ENCODE data around the gene STEAP2.

Gene STEAP2

DNA sequence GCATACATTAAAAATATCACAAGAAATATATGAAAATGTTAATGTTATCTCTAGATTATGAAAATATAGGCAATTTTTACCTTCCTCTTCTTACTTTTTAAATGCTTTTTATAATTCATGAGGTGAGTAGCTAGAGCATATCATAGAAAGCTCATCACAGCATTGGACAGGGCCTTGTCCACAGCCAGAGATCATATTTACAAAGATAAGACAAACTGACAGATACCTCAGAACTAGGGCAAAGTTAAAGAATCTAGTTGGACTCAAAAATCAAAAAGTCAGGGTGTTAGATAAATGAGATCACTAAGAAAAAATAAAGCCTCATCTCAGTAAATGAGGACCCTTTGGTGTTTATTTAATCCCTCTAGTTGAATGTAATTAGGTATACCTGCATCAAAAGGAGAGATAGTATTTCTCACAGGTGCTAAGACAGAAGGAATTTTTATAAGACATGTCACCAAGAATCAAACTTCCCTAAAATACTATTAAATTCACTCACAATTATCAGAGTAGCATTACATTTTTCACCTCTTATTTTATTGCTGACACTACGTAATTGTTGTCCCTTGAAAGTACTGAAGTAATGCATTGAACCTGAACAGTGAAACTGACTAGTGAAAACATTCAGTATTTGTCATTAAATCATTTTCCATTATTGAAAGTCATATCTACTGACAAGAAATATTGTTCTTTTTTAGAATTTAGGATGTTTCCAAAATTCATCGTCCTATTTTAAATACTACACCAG lies 59.1 kb downstream of the STEAP2 start:
- no peak for DNase-seq

DNA sequence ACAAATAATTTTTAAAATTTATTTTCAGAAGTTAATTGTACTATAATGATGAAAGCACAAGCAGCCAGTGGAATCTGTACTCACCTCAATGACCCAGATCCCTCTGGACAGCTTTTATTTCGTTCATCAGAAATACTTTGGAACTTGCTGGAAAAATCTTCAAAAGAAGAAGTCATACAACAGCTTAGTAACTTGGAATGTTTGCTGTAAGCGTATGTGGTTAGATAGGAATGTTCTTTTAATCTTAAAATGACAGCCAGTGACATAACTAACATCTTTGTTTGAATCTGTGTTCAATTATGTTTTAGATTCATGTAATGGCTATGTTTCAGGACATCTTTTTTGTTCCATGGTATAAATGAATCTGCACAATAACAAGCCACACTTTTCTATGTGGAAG lies 60.2 kb downstream of the STEAP2 start:
- DNase-seq, result no peak

DNA sequence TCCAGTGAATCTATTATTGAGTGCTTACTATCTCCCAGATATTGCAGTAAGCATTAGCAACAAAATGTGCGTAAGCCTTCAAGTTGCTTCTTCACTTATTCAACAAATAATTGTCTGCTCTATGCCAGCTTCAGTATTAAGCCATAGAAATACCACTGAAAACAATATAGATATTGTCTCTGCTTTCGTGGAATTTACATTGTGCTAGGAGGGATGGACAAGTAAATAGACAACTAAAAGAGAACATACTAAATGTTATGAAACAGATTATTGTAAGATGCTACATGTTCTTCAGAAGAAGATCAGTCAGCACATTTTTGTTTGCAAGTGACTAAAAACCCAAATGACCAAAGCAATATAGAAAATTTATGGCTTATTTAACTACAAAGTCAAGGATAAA lies 60.7 kb downstream of the STEAP2 start:
- DNase-seq, result no peak

DNA sequence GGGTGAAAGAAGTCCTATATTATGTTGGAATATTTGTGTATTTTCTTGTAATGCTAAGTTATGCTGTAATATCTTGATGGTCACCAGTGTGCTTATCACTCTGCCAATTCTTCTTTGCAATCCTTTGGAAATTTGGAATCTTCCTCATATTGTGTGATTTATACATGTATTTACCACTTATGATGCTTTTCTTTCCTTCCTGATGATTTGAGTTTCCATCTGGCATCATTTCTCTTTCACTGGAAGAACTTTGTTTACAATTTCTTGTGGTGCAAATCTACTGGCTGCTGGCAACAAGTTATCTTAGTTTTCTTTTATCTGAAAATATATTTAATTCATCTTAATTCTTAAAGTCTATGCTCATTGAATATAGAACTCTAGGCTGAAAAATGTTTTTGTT lies 62.6 kb downstream of the STEAP2 start:
- no peak for DNase-seq

DNA sequence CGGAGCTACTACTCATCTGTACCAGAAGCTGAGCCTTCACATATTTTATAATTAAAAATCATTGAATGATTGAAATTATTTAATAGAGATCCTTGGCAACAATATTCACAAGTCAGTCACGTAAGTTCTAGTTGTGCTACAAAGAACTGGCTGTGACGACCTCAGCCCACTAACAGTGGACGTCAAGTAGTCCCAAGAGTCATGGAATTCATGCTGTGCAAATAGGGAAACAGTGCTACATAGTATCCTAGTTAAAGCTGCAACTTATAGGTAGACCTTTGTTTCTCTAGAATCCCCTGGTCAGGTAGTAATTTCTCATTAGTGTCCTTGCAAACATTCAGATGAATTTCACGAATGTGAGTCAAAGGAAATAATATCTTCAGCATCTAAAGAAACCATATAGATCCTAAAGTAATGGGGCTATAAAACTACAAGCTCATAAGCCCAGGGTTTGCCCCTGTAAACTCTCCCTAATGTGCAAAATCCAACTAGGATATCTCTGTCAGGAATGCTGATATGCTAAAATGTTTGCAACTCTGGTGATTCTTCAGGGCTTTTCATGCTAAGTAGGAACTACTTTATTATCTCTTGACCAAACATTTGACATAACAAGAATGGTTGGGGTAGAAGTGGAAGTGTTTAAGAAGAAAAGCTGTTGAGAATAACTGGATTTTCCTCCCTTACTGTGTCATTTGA lies 64.6 kb downstream of the STEAP2 start:
- no peak for DNase-seq
